Testis (tissue), 2 donors: ENCODE data around the gene NDFIP1.

Experiments used
- POLR2A ChIP-seq: fragments of 450-650 bp; IDR thresholded peaks from one replicate; pipeline ENCODE4 v1.6.1; 2017; ENCODE audit warnings: antibody characterized with exemption, mild to moderate bottlenecking, moderate library complexity
- TF ChIP-seq, protein P1 (sequence below), 3 experiments: fragments of 450-650 bp in 2 of 3; fragments of 200-600 bp in 1 of 3; sonication (generic) in 1 of 3; IDR thresholded peaks; one replicate each; pipeline ENCODE4 v1.5.1; 2016 to 2019; ENCODE audit warnings: antibody characterized with exemption in 3 of 3, mild to moderate bottlenecking in 2 of 3, moderate library complexity in 1 of 3

DNA sequence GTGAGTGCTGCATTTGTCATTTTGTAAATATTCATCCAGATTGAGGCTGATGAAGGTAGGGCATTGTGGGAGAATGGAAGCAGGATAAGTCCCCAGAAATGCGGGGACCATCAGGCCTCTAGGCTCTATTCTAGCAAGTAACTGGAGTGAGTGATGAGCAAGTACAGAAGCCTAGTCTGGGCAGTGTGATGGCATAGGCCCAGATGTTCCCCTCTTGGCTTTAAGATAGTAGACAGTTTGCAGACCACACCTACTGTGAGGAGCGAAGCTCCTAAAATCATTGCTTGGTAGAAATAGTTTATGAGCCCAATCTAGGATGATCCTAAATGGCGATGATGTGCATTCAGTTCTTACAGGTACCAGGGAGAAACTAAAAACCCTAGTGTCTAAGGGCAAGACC is 24.3 kb downstream of the NDFIP1 start:
- TF ChIP-seq, protein P1, sequence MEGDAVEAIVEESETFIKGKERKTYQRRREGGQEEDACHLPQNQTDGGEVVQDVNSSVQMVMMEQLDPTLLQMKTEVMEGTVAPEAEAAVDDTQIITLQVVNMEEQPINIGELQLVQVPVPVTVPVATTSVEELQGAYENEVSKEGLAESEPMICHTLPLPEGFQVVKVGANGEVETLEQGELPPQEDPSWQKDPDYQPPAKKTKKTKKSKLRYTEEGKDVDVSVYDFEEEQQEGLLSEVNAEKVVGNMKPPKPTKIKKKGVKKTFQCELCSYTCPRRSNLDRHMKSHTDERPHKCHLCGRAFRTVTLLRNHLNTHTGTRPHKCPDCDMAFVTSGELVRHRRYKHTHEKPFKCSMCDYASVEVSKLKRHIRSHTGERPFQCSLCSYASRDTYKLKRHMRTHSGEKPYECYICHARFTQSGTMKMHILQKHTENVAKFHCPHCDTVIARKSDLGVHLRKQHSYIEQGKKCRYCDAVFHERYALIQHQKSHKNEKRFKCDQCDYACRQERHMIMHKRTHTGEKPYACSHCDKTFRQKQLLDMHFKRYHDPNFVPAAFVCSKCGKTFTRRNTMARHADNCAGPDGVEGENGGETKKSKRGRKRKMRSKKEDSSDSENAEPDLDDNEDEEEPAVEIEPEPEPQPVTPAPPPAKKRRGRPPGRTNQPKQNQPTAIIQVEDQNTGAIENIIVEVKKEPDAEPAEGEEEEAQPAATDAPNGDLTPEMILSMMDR (IDR thresholded peaks at IDR 0.05): no peak
- TF ChIP-seq POLR2A: no peak
